ENCODE data around the gene GABBR1.
A peak's percentile ranks its signal among the peaks of the same experiment; 100 is the strongest.
"Not testable (repeated sequence)": the region's sequence is repeated elsewhere in the genome, so short reads cannot be mapped to it uniquely, and the experiment has no call there.

Gene GABBR1

DNA sequence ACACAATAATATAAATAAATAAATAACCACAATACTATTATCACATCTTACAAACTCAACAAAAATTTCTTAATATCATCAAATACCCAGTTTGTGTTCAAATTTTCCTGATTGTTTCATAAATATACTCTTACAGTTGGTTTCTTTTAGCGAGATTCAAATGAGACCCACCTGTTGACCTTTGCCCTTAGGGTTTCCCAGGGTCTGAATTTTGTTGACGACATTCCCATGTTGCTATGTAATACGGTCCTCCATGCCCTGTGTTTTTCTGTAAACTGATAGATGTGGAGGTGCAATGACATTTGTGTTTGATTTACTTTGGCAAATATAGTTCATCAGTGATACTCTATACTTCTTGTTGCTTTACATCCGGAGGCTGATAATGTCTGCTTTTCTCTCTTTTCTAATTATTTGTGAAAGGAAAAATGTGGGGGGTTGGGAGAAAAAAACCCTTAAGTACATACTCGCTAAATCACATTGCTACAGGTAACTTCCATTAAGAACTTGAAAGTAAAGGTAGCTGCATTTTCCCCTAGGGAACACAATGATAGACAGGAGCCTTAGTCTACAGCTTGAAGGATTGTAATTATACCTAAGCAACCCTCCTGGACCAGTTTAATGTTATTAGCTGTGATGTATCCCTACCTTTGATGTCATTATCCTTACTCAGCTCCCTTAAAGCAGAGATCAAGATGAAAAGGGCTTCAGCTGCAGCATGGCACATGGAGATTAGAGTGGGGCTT is 30.5 kb upstream of the GABBR1 start:
- H3K9me3 Mint-ChIP-seq = no peaks in the 10 kb centered on the region
- no peaks in the 10 kb centered on the region for H3K36me3 Mint-ChIP-seq (ENCODE audit: low read depth)
- H3K27ac Mint-ChIP-seq = no peak overlapping the region
- H3K4me3 Mint-ChIP-seq = no peak overlapping the region
- H3K4me1 Mint-ChIP-seq (ENCODE audit: low read depth) = no peaks in the 10 kb centered on the region
- H3K27me3 Mint-ChIP-seq = peaks cover 39% of the 10 kb centered on the region

GRCh38 chr6:29661502-29662141 is 28.6 kb upstream of the GABBR1 start:
- H3K27me3 Mint-ChIP-seq = peaks cover 44% of the 10 kb centered on the region
- H3K36me3 Mint-ChIP-seq (ENCODE audit: low read depth); H3K4me3 Mint-ChIP-seq; H3K27ac Mint-ChIP-seq; H3K9me3 Mint-ChIP-seq; H3K4me1 Mint-ChIP-seq (ENCODE audit: low read depth): not testable (repeated sequence)

DNA sequence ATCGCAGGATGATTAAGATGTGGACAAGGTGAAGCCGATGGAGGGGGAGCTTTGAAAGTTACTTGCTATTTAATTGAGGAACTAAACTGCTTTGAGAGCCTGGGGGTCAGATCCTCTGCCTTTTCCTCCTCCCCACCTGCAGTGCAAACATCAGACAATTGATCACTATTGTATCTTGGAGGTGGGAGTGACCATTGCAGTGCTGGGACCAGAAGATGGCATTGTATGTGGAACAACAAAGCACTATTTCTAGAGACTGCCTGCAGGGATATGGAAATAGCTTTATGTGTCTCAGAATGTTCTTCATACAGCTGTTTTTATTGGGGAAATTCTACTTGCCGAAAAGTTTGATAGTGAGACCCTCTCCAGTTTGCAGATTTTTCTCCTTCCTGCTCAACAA is 28.1 kb upstream of the GABBR1 start:
- peaks cover 48% of the 10 kb centered on the region for H3K27me3 Mint-ChIP-seq
- no peaks in the 10 kb centered on the region for H3K36me3 Mint-ChIP-seq (ENCODE audit: low read depth)
- H3K9me3 Mint-ChIP-seq = no peaks in the 10 kb centered on the region
- no peaks in the 10 kb centered on the region for H3K4me1 Mint-ChIP-seq (ENCODE audit: low read depth)
- H3K27ac Mint-ChIP-seq = no peak overlapping the region
- H3K4me3 Mint-ChIP-seq = no peak overlapping the region

- H3K27ac Mint-ChIP-seq = no peak within 1 kb of the TSS
- H3K27me3 Mint-ChIP-seq = peaks cover 43% of the 10 kb centered on the region
- no peaks in the 10 kb centered on the region for H3K36me3 Mint-ChIP-seq (ENCODE audit: low read depth)
- H3K4me3 Mint-ChIP-seq = no peak within 1 kb of the TSS
- no peaks in the 10 kb centered on the region for H3K9me3 Mint-ChIP-seq
- H3K4me1 Mint-ChIP-seq (ENCODE audit: low read depth) = peaks cover under 1% of the 10 kb centered on the region
These were observed 23.8 kb upstream of the GABBR1 start, which contains the start of gene MOG for GRCh38 chr6:29656798-29657197. Gene MOG (plus strand): TSS chr6:29657092. CDS start chr6:29657210, 118 bp downstream.

GRCh38 chr6:29656157-29656556 is 23.2 kb upstream of the GABBR1 start:
- Mint-ChIP-seq H3K27ac (no peak overlapping the region), H3K36me3 (ENCODE audit: low read depth) (no peaks in the 10 kb centered on the region), H3K27me3 (peaks cover 37% of the 10 kb centered on the region), H3K4me1 (ENCODE audit: low read depth) (peaks cover 5% of the 10 kb centered on the region), H3K4me3 (no peak overlapping the region), H3K9me3 (no peaks in the 10 kb centered on the region)

GRCh38 chr6:29655658-29656057 is 22.7 kb upstream of the GABBR1 start:
- no peaks in the 10 kb centered on the region for H3K36me3 Mint-ChIP-seq (ENCODE audit: low read depth)
- H3K9me3 Mint-ChIP-seq = no peaks in the 10 kb centered on the region
- no peak overlapping the region for H3K27ac Mint-ChIP-seq
- H3K27me3 Mint-ChIP-seq = peaks cover 32% of the 10 kb centered on the region
- no peak overlapping the region for H3K4me3 Mint-ChIP-seq
- peaks cover 5% of the 10 kb centered on the region for H3K4me1 Mint-ChIP-seq (ENCODE audit: low read depth)

DNA sequence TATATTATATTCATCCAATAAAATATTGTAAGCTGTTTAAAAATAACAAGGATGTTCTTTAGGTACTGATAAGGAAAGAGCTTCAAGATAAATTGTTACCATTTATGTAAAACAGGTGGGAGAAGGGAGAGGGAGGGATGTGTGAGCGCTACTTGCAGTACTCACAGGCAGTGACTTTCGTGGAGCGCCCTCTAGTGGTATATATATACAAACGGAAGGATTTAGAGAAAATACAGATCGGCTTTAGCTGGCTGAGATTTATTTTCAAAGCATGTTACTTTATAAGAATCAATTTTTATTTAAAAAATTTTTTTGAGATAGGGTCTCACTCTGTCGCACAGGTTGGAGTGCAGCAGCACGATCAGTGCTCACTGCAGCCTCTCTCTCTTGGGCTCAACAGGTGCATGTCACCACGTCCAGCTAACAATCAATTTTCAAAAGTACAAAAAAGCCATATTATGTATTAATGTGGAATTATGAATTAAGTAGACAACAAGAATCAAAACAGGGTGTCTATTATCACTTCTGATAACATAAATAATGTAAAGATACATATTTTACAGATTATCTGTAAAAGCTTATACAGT is 20.6 kb upstream of the GABBR1 start:
- Mint-ChIP-seq H3K27me3 (peaks cover 24% of the 10 kb centered on the region), H3K9me3 (no peaks in the 10 kb centered on the region), H3K4me3 (no peak overlapping the region), H3K4me1 (ENCODE audit: low read depth) (peaks cover 15% of the 10 kb centered on the region), H3K36me3 (ENCODE audit: low read depth) (no peaks in the 10 kb centered on the region), H3K27ac (no peak overlapping the region)

DNA sequence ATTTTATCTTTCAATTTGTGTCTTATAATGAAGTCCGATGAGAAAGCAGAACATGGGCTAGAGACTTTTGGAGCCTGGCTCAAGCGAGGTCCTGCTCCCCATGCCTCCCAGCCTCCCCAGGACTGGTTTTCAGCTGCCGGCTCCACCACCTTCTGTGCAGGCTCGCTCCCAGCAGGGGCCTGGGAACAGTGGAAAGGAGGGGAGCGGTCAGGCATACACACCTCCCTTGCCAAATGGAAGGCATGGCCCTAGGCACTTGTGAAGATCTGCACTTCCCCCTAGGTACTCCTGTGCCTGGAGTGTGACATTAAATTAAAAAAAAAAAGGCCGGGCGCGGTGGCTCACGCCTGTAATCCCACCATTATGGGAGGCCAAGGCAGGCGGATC is 19.2 kb upstream of the GABBR1 start:
- Mint-ChIP-seq H3K4me1 (ENCODE audit: low read depth) (peaks cover 15% of the 10 kb centered on the region), H3K27ac (no peak overlapping the region), H3K9me3 (no peaks in the 10 kb centered on the region), H3K27me3 (peaks cover 14% of the 10 kb centered on the region), H3K36me3 (ENCODE audit: low read depth) (no peaks in the 10 kb centered on the region), H3K4me3 (no peak overlapping the region)

- Mint-ChIP-seq H3K36me3 (ENCODE audit: low read depth) (no peaks in the 10 kb centered on the region), H3K27me3 (peaks cover 12% of the 10 kb centered on the region), H3K27ac (no peak overlapping the region), H3K4me3 (no peak overlapping the region), H3K9me3 (no peaks in the 10 kb centered on the region), H3K4me1 (ENCODE audit: low read depth) (peaks cover 15% of the 10 kb centered on the region)
These were observed 18.6 kb upstream of the GABBR1 start for GRCh38 chr6:29651413-29652197.

GRCh38 chr6:29649701-29650673 is 17.0 kb upstream of the GABBR1 start:
- peaks cover 15% of the 10 kb centered on the region for H3K4me1 Mint-ChIP-seq (ENCODE audit: low read depth)
- no peaks in the 10 kb centered on the region for H3K36me3 Mint-ChIP-seq (ENCODE audit: low read depth)
- peak overlapping the region; percentile 97 for H3K27ac Mint-ChIP-seq
- H3K27me3 Mint-ChIP-seq = peaks cover 6% of the 10 kb centered on the region
- H3K4me3 Mint-ChIP-seq = peak overlapping the region; percentile 91
- H3K9me3 Mint-ChIP-seq = no peaks in the 10 kb centered on the region

DNA sequence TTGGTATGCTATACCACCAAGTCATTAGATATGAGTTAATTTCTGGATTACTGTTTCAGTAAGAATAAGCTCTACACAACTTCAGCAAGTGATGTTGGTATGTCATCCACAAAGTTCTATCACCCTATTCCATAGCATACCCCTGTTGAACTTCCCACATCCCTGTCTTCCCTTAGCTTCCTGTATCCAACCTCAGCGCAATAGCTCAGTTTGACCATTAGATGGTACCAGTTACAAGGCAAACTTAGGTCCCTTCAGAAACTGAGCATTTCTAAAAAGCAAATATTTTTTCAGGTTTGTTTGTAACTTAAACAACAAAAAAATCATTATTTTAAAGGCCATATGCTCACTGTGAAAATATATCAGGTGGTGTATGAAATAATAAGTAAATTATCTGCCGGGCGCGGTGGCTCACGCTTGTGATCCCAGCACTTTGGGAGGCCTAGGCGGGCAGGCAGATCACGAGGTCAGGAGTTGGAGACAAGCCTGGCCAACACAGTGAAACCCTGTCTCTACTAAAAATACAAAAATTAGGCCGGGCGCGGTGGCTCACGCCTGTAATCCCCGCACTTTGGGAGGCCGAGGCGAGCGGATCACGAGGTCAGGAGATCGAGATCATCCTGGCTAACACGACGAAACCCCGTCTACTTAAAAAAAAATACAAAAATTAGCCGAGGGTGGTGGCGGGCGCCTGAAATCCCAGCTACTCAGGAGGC is 15.1 kb upstream of the GABBR1 start:
- peaks cover 15% of the 10 kb centered on the region for H3K4me1 Mint-ChIP-seq (ENCODE audit: low read depth)
- H3K27ac Mint-ChIP-seq = no peak overlapping the region
- no peaks in the 10 kb centered on the region for H3K36me3 Mint-ChIP-seq (ENCODE audit: low read depth)
- H3K27me3 Mint-ChIP-seq = no peaks in the 10 kb centered on the region
- no peaks in the 10 kb centered on the region for H3K9me3 Mint-ChIP-seq
- H3K4me3 Mint-ChIP-seq = no peak overlapping the region

DNA sequence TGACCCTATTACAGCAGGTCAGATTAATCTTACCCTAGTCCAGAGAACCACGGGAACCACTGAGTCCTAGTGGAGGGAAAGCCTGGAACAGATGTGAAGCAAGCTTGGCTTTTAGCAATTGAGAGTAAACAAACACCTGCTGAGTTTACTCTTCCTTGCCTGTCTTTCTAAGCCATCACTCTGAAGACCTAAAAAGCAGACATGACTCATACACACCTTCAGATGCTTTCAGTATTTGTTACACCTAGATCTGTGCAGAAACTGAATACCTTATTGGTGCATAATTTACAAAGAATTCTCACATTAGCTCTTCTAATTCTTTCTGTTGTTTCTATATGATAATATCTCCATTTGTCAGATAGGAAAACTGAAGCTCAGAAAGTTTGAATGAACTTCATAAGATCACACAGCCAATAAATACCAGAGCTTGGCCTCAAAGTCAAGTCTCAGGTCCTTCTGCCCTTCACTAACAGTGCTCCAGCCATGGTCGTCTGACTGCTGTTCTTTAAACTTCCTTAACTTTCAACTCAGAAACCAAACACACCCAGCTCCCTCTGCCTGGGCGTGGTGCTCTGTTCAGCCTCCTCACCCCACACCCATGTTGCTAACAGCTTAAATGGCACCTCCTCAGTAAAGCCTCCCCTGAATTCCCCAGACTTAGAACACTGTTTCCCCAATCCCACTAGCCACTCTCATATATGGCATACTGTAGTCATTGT is 8.6 kb upstream of the GABBR1 start:
- H3K36me3 Mint-ChIP-seq (ENCODE audit: low read depth) = no peaks in the 10 kb centered on the region
- no peaks in the 10 kb centered on the region for H3K9me3 Mint-ChIP-seq
- peak overlapping the region; percentile 10 for H3K27ac Mint-ChIP-seq
- H3K4me3 Mint-ChIP-seq = no peak overlapping the region
- H3K4me1 Mint-ChIP-seq (ENCODE audit: low read depth) = peaks cover 15% of the 10 kb centered on the region
- no peaks in the 10 kb centered on the region for H3K27me3 Mint-ChIP-seq

GRCh38 chr6:29637247-29637646 is 4.3 kb upstream of the GABBR1 start:
- no peaks in the 10 kb centered on the region for H3K27me3 Mint-ChIP-seq
- H3K27ac Mint-ChIP-seq = no peak overlapping the region
- no peak overlapping the region for H3K4me3 Mint-ChIP-seq
- H3K4me1 Mint-ChIP-seq (ENCODE audit: low read depth) = peaks cover 24% of the 10 kb centered on the region
- no peaks in the 10 kb centered on the region for H3K36me3 Mint-ChIP-seq (ENCODE audit: low read depth)
- H3K9me3 Mint-ChIP-seq = no peaks in the 10 kb centered on the region

All from stimulated activated naive CD8-positive, alpha-beta T cell treated with anti-CD3 and anti-CD28 coated beads, Interleukin-15, Interleukin-2, amounts not matched to agents 100 ng/mL and 50 ng/mL, for 24 hours (primary cell).